CD4-positive, alpha-beta T cell (primary cell): ENCODE data around the gene GLRX. TPM values are rescaled to one million over a fixed set of nuclear protein-coding genes. Genes with fewer than 3 reads are reported as not detected.

ENCODE experiments used
- ATAC-seq: fragments of 200-7000 bp; cut with Tn5 transposase; one replicate; pipeline ENCODE4 v1.10.0; 2022; ENCODE audit warnings: mild to moderate bottlenecking; ENCODE audit not compliant: poor library complexity
- CTCF ChIA-PET: fragments of 350-600 bp; sonication (Branson Sonifier 250); formaldehyde crosslinking; loops from one replicate; lab custom pipeline; 2021; ENCODE audit warnings: antibody characterized with exemption, inconsistent platforms; lab: Charles Lee
- POLR2A ChIA-PET: fragments of 350-600 bp; sonication (Branson Sonifier 250); formaldehyde crosslinking; loops from one replicate; lab custom pipeline; 2021; ENCODE audit warnings: antibody characterized with exemption, inconsistent platforms; lab: Charles Lee
- DNase-seq, 14 experiments: peaks; one replicate each; pipeline ENCODE4 v3.0.0-alpha.2; 2013 to 2020; ENCODE audit warnings: mixed read lengths in 2 of 14
- H3K27ac ChIP-seq, 2 donors: one replicate each; pipeline versions ENCODE4 v1.5.1 to v1.7.0; 2013; ENCODE audit warnings: low read length in 2 of 2, low read depth in 1 of 2, mild to moderate bottlenecking in 1 of 2
- H3K27me3 ChIP-seq, 2 experiments: 1 replicate in 1 of 2; 2 replicates in 1 of 2; pipeline versions ENCODE4 v1.6.1 to v1.7.0; 2013; ENCODE audit warnings: low read length in 2 of 2, control low read depth in 1 of 2, mild to moderate bottlenecking in 1 of 2, moderate library complexity in 1 of 2; ENCODE audit not compliant: insufficient read depth in 2 of 2, control insufficient read depth in 1 of 2
- H3K36me3 ChIP-seq: one replicate; pipeline ENCODE4 v1.6.1; 2013; ENCODE audit warnings: low read length, control low read depth; ENCODE audit not compliant: insufficient read depth
- H3K4me1 ChIP-seq: one replicate; pipeline ENCODE4 v1.6.1; 2013; ENCODE audit warnings: low read length, control low read depth; ENCODE audit not compliant: insufficient read depth
- H3K4me3 ChIP-seq: one replicate; pipeline ENCODE4 v1.5.1; 2013; ENCODE audit warnings: mild to moderate bottlenecking, low read length, moderate library complexity
- H3K9me3 ChIP-seq, 2 experiments: 1 replicate in 1 of 2; 2 replicates in 1 of 2; pipeline versions ENCODE4 v1.6.1 to v1.7.0; 2013; ENCODE audit warnings: low read length in 2 of 2, mild to moderate bottlenecking in 2 of 2, control low read depth in 1 of 2, moderate library complexity in 1 of 2; ENCODE audit not compliant: control insufficient read depth in 1 of 2, insufficient read depth in 1 of 2
- H3K27ac Mint-ChIP-seq: one replicate; pipeline ENCODE4 v1.8.0; 2020; ENCODE audit warnings: mixed read lengths
- H3K27me3 Mint-ChIP-seq: one replicate; pipeline ENCODE4 v1.8.0; 2021; ENCODE audit warnings: mixed read lengths
- H3K36me3 Mint-ChIP-seq: one replicate; pipeline ENCODE4 v1.8.0; 2021; ENCODE audit warnings: low read depth, mixed read lengths
- H3K4me1 Mint-ChIP-seq: one replicate; pipeline ENCODE4 v1.8.0; 2021; ENCODE audit warnings: low read depth, mixed read lengths
- H3K4me3 Mint-ChIP-seq: one replicate; pipeline ENCODE4 v1.8.0; 2020; ENCODE audit warnings: mild to moderate bottlenecking, mixed read lengths
- H3K9me3 Mint-ChIP-seq: one replicate; pipeline ENCODE4 v1.8.0; 2020; ENCODE audit warnings: mixed read lengths
- intact Hi-C, 2 experiments: fragments of 100-400 bp; cut with DNase I in 1 of 2; cut with micrococcal nuclease in 1 of 2; formaldehyde crosslinking; loops; one replicate each; pipeline versions ENCODE4 v1.15.1 to v1.9.0; 2023 to 2025; cut with DNase I, micrococcal nuclease
- total RNA-seq, 174 experiments: library from RNA in 2 of 174; stranded (reverse) in 2 of 174; gene quantifications; one replicate each; pipeline ENCODE4 v1.2.3 and lab custom pipeline; 2021 to 2026
- TF ChIP-seq, protein P1 (sequence below): fragments of 200-600 bp; IDR thresholded peaks from one replicate; pipeline ENCODE4 v1.8.0; 2022; ENCODE audit warnings: antibody characterized with exemption, mild to moderate bottlenecking

Gene GLRX
- total RNA-seq, 2 experiments from 2014 or later: 16.9 to 18.7 TPM

GRCh38 chr5:95771892-95772291 is 50.6 kb downstream of the GLRX start:
- Histone ChIP-seq H3K9me3 (no peaks in the 10 kb centered on the region), H3K4me1 (no peaks in the 10 kb centered on the region), H3K27ac (no peak overlapping the region), H3K4me3 (no peak overlapping the region), H3K36me3 (no peaks in the 10 kb centered on the region), H3K27me3 (no peaks in the 10 kb centered on the region)
- Mint-ChIP-seq H3K36me3 (no peaks in the 10 kb centered on the region), H3K27me3 (no peaks in the 10 kb centered on the region), H3K4me3 (no peak overlapping the region), H3K4me1 (no peaks in the 10 kb centered on the region), H3K27ac (no peak overlapping the region), H3K9me3 (no peaks in the 10 kb centered on the region)
- ChIA-PET CTCF (interaction anchor here (1.7 to 2.0 kb wide), 2 partner anchors 9 to 174 kb away, joined by 5 to 9 read pairs; no protein-coding TSS in a partner anchor), POLR2A (no interaction called here)
- ATAC-seq (no peak), DNase-seq (no peak)
- TF ChIP-seq, protein P1, sequence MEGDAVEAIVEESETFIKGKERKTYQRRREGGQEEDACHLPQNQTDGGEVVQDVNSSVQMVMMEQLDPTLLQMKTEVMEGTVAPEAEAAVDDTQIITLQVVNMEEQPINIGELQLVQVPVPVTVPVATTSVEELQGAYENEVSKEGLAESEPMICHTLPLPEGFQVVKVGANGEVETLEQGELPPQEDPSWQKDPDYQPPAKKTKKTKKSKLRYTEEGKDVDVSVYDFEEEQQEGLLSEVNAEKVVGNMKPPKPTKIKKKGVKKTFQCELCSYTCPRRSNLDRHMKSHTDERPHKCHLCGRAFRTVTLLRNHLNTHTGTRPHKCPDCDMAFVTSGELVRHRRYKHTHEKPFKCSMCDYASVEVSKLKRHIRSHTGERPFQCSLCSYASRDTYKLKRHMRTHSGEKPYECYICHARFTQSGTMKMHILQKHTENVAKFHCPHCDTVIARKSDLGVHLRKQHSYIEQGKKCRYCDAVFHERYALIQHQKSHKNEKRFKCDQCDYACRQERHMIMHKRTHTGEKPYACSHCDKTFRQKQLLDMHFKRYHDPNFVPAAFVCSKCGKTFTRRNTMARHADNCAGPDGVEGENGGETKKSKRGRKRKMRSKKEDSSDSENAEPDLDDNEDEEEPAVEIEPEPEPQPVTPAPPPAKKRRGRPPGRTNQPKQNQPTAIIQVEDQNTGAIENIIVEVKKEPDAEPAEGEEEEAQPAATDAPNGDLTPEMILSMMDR: no peak
- intact Hi-C loops: no loop called here

- H3K4me1 ChIP-seq: no peaks in the 10 kb centered on the region
- no peak overlapping the region for H3K27ac ChIP-seq
- H3K27me3 ChIP-seq: no peaks in the 10 kb centered on the region
- H3K36me3 Mint-ChIP-seq: no peaks in the 10 kb centered on the region
- H3K9me3 ChIP-seq: no peaks in the 10 kb centered on the region
- POLR2A ChIA-PET: no interaction called here
- CTCF ChIA-PET: interaction anchor here (0.9 to 2.0 kb wide), 4 partner anchors 10 to 173 kb away, joined by 3 to 9 read pairs (median 5); partner anchors contain the start of gene RFESD
- H3K4me3 Mint-ChIP-seq: no peak overlapping the region
- no peaks in the 10 kb centered on the region for H3K4me1 Mint-ChIP-seq
- DNase-seq (no peak), ATAC-seq (no peak)
- H3K27me3 Mint-ChIP-seq: no peaks in the 10 kb centered on the region
- TF ChIP-seq, protein P1: no peak
- no peak overlapping the region for H3K27ac Mint-ChIP-seq
- H3K36me3 ChIP-seq: no peaks in the 10 kb centered on the region
- intact Hi-C loops: no loop called here
- no peaks in the 10 kb centered on the region for H3K9me3 Mint-ChIP-seq
- H3K4me3 ChIP-seq: no peak overlapping the region
These were observed 51.5 kb downstream of the GLRX start for GRCh38 chr5:95770830-95771708.

DNA sequence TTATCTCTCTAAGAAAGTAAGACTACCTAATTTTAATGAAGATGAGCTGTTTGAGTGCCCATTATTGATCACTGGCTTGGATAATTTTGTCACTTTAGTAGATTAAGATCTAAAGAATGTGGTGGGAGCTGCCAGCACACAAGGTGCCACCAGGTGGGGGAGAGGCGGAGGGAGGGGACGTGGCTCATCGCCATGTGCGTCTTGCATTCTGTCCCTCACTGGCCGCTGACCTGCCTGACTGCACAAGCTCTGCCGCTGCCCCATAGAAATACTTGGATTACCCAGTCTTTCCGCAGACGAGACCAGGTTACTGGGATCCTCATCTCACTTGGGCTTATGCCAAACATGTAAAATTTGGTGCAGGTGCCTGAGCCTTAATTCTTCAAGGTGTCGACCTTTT is 53.8 kb downstream of the GLRX start:
- intact Hi-C loops: no loop called here
- no peak overlapping the region for H3K27ac ChIP-seq
- POLR2A ChIA-PET: no interaction called here

More for the DNA sequence above, 53.8 kb downstream of the GLRX start:
- Histone ChIP-seq H3K36me3 (no peaks in the 10 kb centered on the region), H3K4me3 (no peak overlapping the region), H3K4me1 (no peaks in the 10 kb centered on the region), H3K27me3 (no peaks in the 10 kb centered on the region), H3K9me3 (no peaks in the 10 kb centered on the region)
- Mint-ChIP-seq H3K9me3 (no peaks in the 10 kb centered on the region), H3K4me1 (no peaks in the 10 kb centered on the region), H3K36me3 (no peaks in the 10 kb centered on the region), H3K27me3 (no peaks in the 10 kb centered on the region), H3K27ac (no peak overlapping the region), H3K4me3 (no peak overlapping the region)
- DNase-seq (no peak), ATAC-seq (no peak)
- TF ChIP-seq, protein P1: no peak
- CTCF ChIA-PET: interaction anchor here (2.0 kb wide), 1 partner anchor 12 kb away, joined by 10 read pairs; no protein-coding TSS in a partner anchor
